ENCODE measurements around the gene G6PD.

DNA sequence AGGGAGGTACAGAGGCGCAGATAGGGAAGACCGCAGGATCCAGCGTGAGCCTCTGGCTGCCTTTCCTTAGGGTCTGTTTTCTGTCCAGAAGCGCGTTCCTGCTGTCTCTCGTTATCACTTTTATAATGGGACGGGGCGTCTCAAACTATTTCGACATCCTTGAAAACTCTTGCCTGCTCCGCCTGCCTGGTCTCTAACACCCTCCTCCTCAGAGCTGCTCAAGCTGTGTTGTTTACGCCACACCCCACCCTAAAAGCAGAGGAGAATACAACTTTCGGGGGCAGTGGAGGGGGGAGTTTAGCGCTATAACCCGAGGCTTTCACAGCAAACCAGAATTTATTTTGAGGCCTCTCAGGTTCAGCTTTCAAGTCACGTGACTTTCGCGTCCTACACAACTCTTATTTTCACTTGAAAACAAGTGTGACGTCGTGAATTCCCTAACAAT is 30.0 kb downstream of the G6PD start:
- TF ChIP-seq, protein P1, sequence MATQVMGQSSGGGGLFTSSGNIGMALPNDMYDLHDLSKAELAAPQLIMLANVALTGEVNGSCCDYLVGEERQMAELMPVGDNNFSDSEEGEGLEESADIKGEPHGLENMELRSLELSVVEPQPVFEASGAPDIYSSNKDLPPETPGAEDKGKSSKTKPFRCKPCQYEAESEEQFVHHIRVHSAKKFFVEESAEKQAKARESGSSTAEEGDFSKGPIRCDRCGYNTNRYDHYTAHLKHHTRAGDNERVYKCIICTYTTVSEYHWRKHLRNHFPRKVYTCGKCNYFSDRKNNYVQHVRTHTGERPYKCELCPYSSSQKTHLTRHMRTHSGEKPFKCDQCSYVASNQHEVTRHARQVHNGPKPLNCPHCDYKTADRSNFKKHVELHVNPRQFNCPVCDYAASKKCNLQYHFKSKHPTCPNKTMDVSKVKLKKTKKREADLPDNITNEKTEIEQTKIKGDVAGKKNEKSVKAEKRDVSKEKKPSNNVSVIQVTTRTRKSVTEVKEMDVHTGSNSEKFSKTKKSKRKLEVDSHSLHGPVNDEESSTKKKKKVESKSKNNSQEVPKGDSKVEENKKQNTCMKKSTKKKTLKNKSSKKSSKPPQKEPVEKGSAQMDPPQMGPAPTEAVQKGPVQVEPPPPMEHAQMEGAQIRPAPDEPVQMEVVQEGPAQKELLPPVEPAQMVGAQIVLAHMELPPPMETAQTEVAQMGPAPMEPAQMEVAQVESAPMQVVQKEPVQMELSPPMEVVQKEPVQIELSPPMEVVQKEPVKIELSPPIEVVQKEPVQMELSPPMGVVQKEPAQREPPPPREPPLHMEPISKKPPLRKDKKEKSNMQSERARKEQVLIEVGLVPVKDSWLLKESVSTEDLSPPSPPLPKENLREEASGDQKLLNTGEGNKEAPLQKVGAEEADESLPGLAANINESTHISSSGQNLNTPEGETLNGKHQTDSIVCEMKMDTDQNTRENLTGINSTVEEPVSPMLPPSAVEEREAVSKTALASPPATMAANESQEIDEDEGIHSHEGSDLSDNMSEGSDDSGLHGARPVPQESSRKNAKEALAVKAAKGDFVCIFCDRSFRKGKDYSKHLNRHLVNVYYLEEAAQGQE (IDR thresholded peaks at IDR 0.05; ENCODE audit: insufficient replicate concordance, low read depth), result no peak
- TF ChIP-seq, protein P2, sequence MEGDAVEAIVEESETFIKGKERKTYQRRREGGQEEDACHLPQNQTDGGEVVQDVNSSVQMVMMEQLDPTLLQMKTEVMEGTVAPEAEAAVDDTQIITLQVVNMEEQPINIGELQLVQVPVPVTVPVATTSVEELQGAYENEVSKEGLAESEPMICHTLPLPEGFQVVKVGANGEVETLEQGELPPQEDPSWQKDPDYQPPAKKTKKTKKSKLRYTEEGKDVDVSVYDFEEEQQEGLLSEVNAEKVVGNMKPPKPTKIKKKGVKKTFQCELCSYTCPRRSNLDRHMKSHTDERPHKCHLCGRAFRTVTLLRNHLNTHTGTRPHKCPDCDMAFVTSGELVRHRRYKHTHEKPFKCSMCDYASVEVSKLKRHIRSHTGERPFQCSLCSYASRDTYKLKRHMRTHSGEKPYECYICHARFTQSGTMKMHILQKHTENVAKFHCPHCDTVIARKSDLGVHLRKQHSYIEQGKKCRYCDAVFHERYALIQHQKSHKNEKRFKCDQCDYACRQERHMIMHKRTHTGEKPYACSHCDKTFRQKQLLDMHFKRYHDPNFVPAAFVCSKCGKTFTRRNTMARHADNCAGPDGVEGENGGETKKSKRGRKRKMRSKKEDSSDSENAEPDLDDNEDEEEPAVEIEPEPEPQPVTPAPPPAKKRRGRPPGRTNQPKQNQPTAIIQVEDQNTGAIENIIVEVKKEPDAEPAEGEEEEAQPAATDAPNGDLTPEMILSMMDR (IDR thresholded peaks at IDR 0.05; ENCODE audit: insufficient read depth, low read length), result no peak
- TF ChIP-seq GABPA (IDR thresholded peaks at IDR 0.05; ENCODE audit: low read depth), result no peak

Data from HL-60 (cell line).